Hepatocyte (in vitro differentiated cells): Measurements from ENCODE around the gene MTPN. TPM values are rescaled to one million over a fixed set of nuclear protein-coding genes. Genes with fewer than 3 reads are reported as not detected.

Experiments
- DNase-seq: peaks from one replicate; pipeline ENCODE4 v3.0.0-alpha.2; 2016; ENCODE audit warnings: low spot score
- H2AFZ ChIP-seq: fragments of 200-600 bp; sonication (generic); 2 replicates; pipeline ENCODE4 v1.6.0; 2016; ENCODE audit warnings: antibody characterized with exemption, mild to moderate bottlenecking
- H3K27ac ChIP-seq: fragments of 200-600 bp; sonication (generic); 2 replicates; pipeline ENCODE4 v1.5.1; 2016; ENCODE audit warnings: mild to moderate bottlenecking
- H3K27me3 ChIP-seq: fragments of 200-600 bp; sonication (generic); 2 replicates; pipeline ENCODE4 v1.6.1; 2016
- H3K36me3 ChIP-seq: fragments of 200-600 bp; sonication (generic); replicated peaks from 2 replicates; pipeline ENCODE4 v1.5.1; 2016; ENCODE audit warnings: low read depth; ENCODE audit not compliant: insufficient read depth
- H3K4me1 ChIP-seq: fragments of 200-600 bp; sonication (generic); 2 replicates; pipeline ENCODE4 v1.5.1; 2016; ENCODE audit warnings: mild to moderate bottlenecking, moderate library complexity; ENCODE audit not compliant: insufficient read depth
- H3K4me2 ChIP-seq: fragments of 200-600 bp; sonication (generic); 2 replicates; pipeline ENCODE4 v1.6.0; 2016
- H3K4me3 ChIP-seq: fragments of 200-600 bp; sonication (generic); 2 replicates; pipeline ENCODE4 v1.5.1; 2016; ENCODE audit warnings: mild to moderate bottlenecking
- H3K79me2 ChIP-seq: fragments of 200-600 bp; sonication (generic); 2 replicates; pipeline ENCODE4 v1.6.0; 2017; ENCODE audit warnings: mild to moderate bottlenecking
- H3K9me2 ChIP-seq: fragments of 200-600 bp; sonication (generic); replicated peaks from 2 replicates; pipeline ENCODE4 v1.6.0; 2017; ENCODE audit warnings: mild to moderate bottlenecking; ENCODE audit not compliant: insufficient read depth
- H3K9me3 ChIP-seq: fragments of 200-600 bp; sonication (generic); 2 replicates; pipeline ENCODE4 v1.5.1; 2016; ENCODE audit warnings: low read depth, mild to moderate bottlenecking
- H4K20me1 ChIP-seq: fragments of 200-600 bp; sonication (generic); 2 replicates; pipeline ENCODE4 v1.6.0; 2016; ENCODE audit warnings: mild to moderate bottlenecking; ENCODE audit not compliant: insufficient read depth, poor library complexity, severe bottlenecking
- CTCF ChIP-seq: fragments of 200-600 bp; sonication (generic); IDR thresholded peaks from 2 replicates; pipeline ENCODE4 v1.5.1; 2016; ENCODE audit warnings: antibody characterized with exemption, mild to moderate bottlenecking; ENCODE audit not compliant: poor library complexity
- EZH2 ChIP-seq: fragments of 200-600 bp; sonication (generic); IDR thresholded peaks from 2 replicates; pipeline ENCODE4 v1.6.1; 2016; ENCODE audit warnings: antibody characterized with exemption, mild to moderate bottlenecking, borderline replicate concordance
- EZH2phosphoT487 ChIP-seq: fragments of 200-600 bp; sonication (generic); IDR thresholded peaks from one replicate; pipeline ENCODE4 v1.6.1; 2018; ENCODE audit warnings: antibody characterized with exemption, mild to moderate bottlenecking, low read depth, moderate library complexity; ENCODE audit not compliant: unreplicated experiment, severe bottlenecking
- WGBS: methylation state at CpG from one replicate; pipeline ENCODE4 v1.1.6; 2016; ENCODE audit warnings: low lambda C conversion rate; ENCODE audit errors: missing lambda C conversion rate; 5-methylcytosine and 5-hydroxymethylcytosine counted together
- polyA plus RNA-seq: library from polyadenylated mRNA; unstranded; fragments of >200 nt; fragmentation: Nextera tagmentation; extraction: Ambion mirVana; gene quantifications from 2 replicates; pipeline ENCODE4 v1.2.1, GENCODE V29; 2016
- total RNA-seq: library from RNA; depleted of rRNA; stranded (reverse); fragments of >200 nt; gene quantifications from 2 replicates; pipeline ENCODE4 v1.2.3, GENCODE V29; 2014

The MTPN gene
- total and polyA plus RNA-seq, 2 experiments from 2014 or later = 32.8 to 131 TPM

- 49% methylated on average over 9 of the region's 9 CpGs for WGBS
- Histone ChIP-seq H3K9me3 (no peaks in the 10 kb centered on the region), H3K27me3 (no peaks in the 10 kb centered on the region), H3K79me2 (peaks cover 59% of the 10 kb centered on the region), H3K36me3 (no peaks in the 10 kb centered on the region), H3K4me1 (peaks cover 25% of the 10 kb centered on the region), H2AFZ (no peak overlapping the region), H3K4me2 (peak overlapping the region; percentile 47), H3K4me3 (no peak overlapping the region), H4K20me1 (no peaks in the 10 kb centered on the region), H3K27ac (peak overlapping the region; percentile 68), H3K9me2 (no peaks in the 10 kb centered on the region)
- no peak for DNase-seq
- TF ChIP-seq CTCF (no peak), EZH2 (no peak), EZH2phosphoT487 (no peak)
Measured at GRCh38 chr7:135930565-135931461, 46.3 kb downstream of the MTPN start.

- Histone ChIP-seq H3K27me3 (no peaks in the 10 kb centered on the region), H3K36me3 (no peaks in the 10 kb centered on the region), H3K4me3 (no peak overlapping the region), H3K79me2 (peaks cover 51% of the 10 kb centered on the region), H3K27ac (peak overlapping the region; percentile 68), H2AFZ (no peak overlapping the region), H4K20me1 (no peaks in the 10 kb centered on the region), H3K4me1 (peaks cover 25% of the 10 kb centered on the region), H3K9me3 (no peaks in the 10 kb centered on the region), H3K4me2 (peak overlapping the region; percentile 47), H3K9me2 (no peaks in the 10 kb centered on the region)
- WGBS = 24% methylated on average over 3 of the region's 3 CpGs
- TF ChIP-seq EZH2 (no peak), CTCF (no peak)
- no peak for DNase-seq
Measured at GRCh38 chr7:135929722-135930141, 47.4 kb downstream of the MTPN start.

- peak; percentile 16 for DNase-seq
- Histone ChIP-seq H2AFZ (no peak overlapping the region), H3K27ac (peak overlapping the region; percentile 68), H3K9me2 (no peaks in the 10 kb centered on the region), H3K79me2 (peaks cover 46% of the 10 kb centered on the region), H3K9me3 (no peaks in the 10 kb centered on the region), H3K4me3 (no peak overlapping the region), H3K27me3 (no peaks in the 10 kb centered on the region), H3K4me2 (peak overlapping the region; percentile 47), H4K20me1 (no peaks in the 10 kb centered on the region), H3K36me3 (no peaks in the 10 kb centered on the region), H3K4me1 (peaks cover 25% of the 10 kb centered on the region)
- TF ChIP-seq CTCF = no peak
- no peak for TF ChIP-seq EZH2
- no peak for TF ChIP-seq EZH2phosphoT487
- 34% methylated on average over 2 of the region's 2 CpGs for WGBS
Measured at GRCh38 chr7:135929249-135929648, 47.9 kb downstream of the MTPN start.
